ENCODE data around the gene MITD1. TPM values are rescaled to one million over a fixed set of nuclear protein-coding genes. Genes with fewer than 3 reads are reported as not detected.

The MITD1 gene
- total RNA-seq, 1 experiment from 2014 or later = 29.3 TPM

- H3K9me3 ChIP-seq = no peaks in the 10 kb centered on the region
- H3K27me3 Mint-ChIP-seq (ENCODE audit: insufficient read depth, unreplicated experiment) = no peaks in the 10 kb centered on the region
- TSS peak; percentile 66 for BruUV-seq (replicated peaks)
- no peak for TF ChIP-seq CTCF (IDR thresholded peaks at IDR 0.05; ENCODE audit: insufficient read depth in 1 of 2, low read depth in 1 of 2, low read length in 1 of 2, severe bottlenecking in 1 of 2, unreplicated experiment in 1 of 2)
- no peaks in the 10 kb centered on the region for H3K27me3 ChIP-seq (replicated peaks; ENCODE audit: control insufficient read depth, insufficient read depth, low read length)
- H3K4me1 Mint-ChIP-seq (ENCODE audit: low read depth, unreplicated experiment) = peaks cover 7% of the 10 kb centered on the region
- ChIA-PET CTCF (interaction anchor here (1.3 to 1.8 kb wide), 2 partner anchors 13 to 69 kb away, joined by 9 to 13 read pairs; partner anchors contain the start of gene C2orf15), POLR2A (interaction anchor here (0.7 to 2.5 kb wide), 4 partner anchors 11 to 182 kb away, joined by 4 to 52 read pairs (median 6); partner anchors contain the start of genes C2orf15 and TXNDC9)
- H3K36me3 ChIP-seq (ENCODE audit: control insufficient read depth, insufficient read depth, low read length) = no peaks in the 10 kb centered on the region
- no peak overlapping the region for H3K4me3 Mint-ChIP-seq (ENCODE audit: unreplicated experiment)
- H3K9me3 Mint-ChIP-seq (ENCODE audit: unreplicated experiment) = no peaks in the 10 kb centered on the region
- peak overlapping the region; percentile 87 for H3K27ac Mint-ChIP-seq (ENCODE audit: unreplicated experiment)
- DNase-seq = no peak
- intact Hi-C loops (cut with micrococcal nuclease; ENCODE audit: unreplicated experiment) = loop anchor here (1.0 kb wide), 1 partner anchor 13 kb away; the partner anchor contains the start of gene C2orf15
- peaks cover 14% of the 10 kb centered on the region for H3K36me3 Mint-ChIP-seq (ENCODE audit: insufficient read depth, unreplicated experiment)
- H3K4me1 ChIP-seq = no peaks in the 10 kb centered on the region; the same call in 1 of the 2 replicates
- H3K4me3 ChIP-seq (ENCODE audit: low read depth, low read length) = peak overlapping the region; percentile 86
These were observed 26.8 kb downstream of the MITD1 start for GRCh38 chr2:99153921-99154604.

- Mint-ChIP-seq H3K9me3 (ENCODE audit: unreplicated experiment) (no peaks in the 10 kb centered on the region), H3K27me3 (ENCODE audit: insufficient read depth, unreplicated experiment) (no peaks in the 10 kb centered on the region), H3K4me1 (ENCODE audit: low read depth, unreplicated experiment) (peaks cover 4% of the 10 kb centered on the region), H3K27ac (ENCODE audit: unreplicated experiment) (no peak overlapping the region), H3K4me3 (ENCODE audit: unreplicated experiment) (no peak overlapping the region), H3K36me3 (ENCODE audit: insufficient read depth, unreplicated experiment) (peaks cover 14% of the 10 kb centered on the region)
- Histone ChIP-seq H3K4me1 (no peaks in the 10 kb centered on the region; the same call in 1 of the 2 replicates), H3K36me3 (ENCODE audit: control insufficient read depth, insufficient read depth, low read length) (no peaks in the 10 kb centered on the region), H3K27me3 (replicated peaks; ENCODE audit: control insufficient read depth, insufficient read depth, low read length) (no peaks in the 10 kb centered on the region), H3K4me3 (ENCODE audit: low read depth, low read length) (no peak overlapping the region), H3K9me3 (no peaks in the 10 kb centered on the region)
- no peak for TF ChIP-seq CTCF (IDR thresholded peaks at IDR 0.05; ENCODE audit: insufficient read depth in 1 of 2, low read depth in 1 of 2, low read length in 1 of 2, severe bottlenecking in 1 of 2, unreplicated experiment in 1 of 2)
- intact Hi-C loops (cut with micrococcal nuclease; ENCODE audit: unreplicated experiment) = no loop called here
- DNase-seq = no peak
- BruUV-seq (replicated peaks) = no TSS peak
- CTCF ChIA-PET = no interaction called here
- POLR2A ChIA-PET = no interaction called here
These were observed 28.5 kb downstream of the MITD1 start for GRCh38 chr2:99152199-99152895.

- H3K4me3 ChIP-seq (ENCODE audit: low read depth, low read length) = no peak overlapping the region
- H3K27me3 ChIP-seq (replicated peaks; ENCODE audit: control insufficient read depth, insufficient read depth, low read length) = no peaks in the 10 kb centered on the region
- DNase-seq = no peak
- BruUV-seq (replicated peaks) = no TSS peak
- POLR2A ChIA-PET = no interaction called here
- CTCF ChIA-PET = no interaction called here
- no peak overlapping the region for H3K27ac Mint-ChIP-seq (ENCODE audit: unreplicated experiment)
- no peaks in the 10 kb centered on the region for H3K27me3 Mint-ChIP-seq (ENCODE audit: insufficient read depth, unreplicated experiment)
- no peak overlapping the region for H3K4me3 Mint-ChIP-seq (ENCODE audit: unreplicated experiment)
- no peaks in the 10 kb centered on the region for H3K4me1 ChIP-seq
- H3K9me3 ChIP-seq = no peaks in the 10 kb centered on the region
- peaks cover 14% of the 10 kb centered on the region for H3K36me3 Mint-ChIP-seq (ENCODE audit: insufficient read depth, unreplicated experiment)
- intact Hi-C loops (cut with micrococcal nuclease; ENCODE audit: unreplicated experiment) = no loop called here
- no peaks in the 10 kb centered on the region for H3K36me3 ChIP-seq (ENCODE audit: control insufficient read depth, insufficient read depth, low read length)
- H3K9me3 Mint-ChIP-seq (ENCODE audit: unreplicated experiment) = no peaks in the 10 kb centered on the region
- TF ChIP-seq CTCF (IDR thresholded peaks at IDR 0.05; ENCODE audit: insufficient read depth in 1 of 2, low read depth in 1 of 2, low read length in 1 of 2, severe bottlenecking in 1 of 2, unreplicated experiment in 1 of 2) = no peak
- no peaks in the 10 kb centered on the region for H3K4me1 Mint-ChIP-seq (ENCODE audit: low read depth, unreplicated experiment)
These were observed 30.2 kb downstream of the MITD1 start for GRCh38 chr2:99150706-99151105.
